ENCODE measurements around the gene SINHCAF.

The SINHCAF gene

GRCh38 chr12:31346267-31346666, 20.3 kb upstream of the SINHCAF start:
- H3K27ac ChIP-seq (replicated peaks): no peak overlapping the region
- H3K4me3 ChIP-seq (replicated peaks; ENCODE audit: insufficient read depth, low read length): no peak overlapping the region
- no peak for TF ChIP-seq CTCF (IDR thresholded peaks at IDR 0.05; ENCODE audit: insufficient read depth, low read length)
- TF ChIP-seq REST (IDR thresholded peaks at IDR 0.05; ENCODE audit: insufficient replicate concordance, low read depth): no peak
- TF ChIP-seq GABPA (IDR thresholded peaks at IDR 0.05; ENCODE audit: low read depth): no peak
- no peak for TF ChIP-seq SPI1 (IDR thresholded peaks at IDR 0.05; ENCODE audit: borderline replicate concordance, low read depth)
- TF ChIP-seq POLR2AphosphoS5 (IDR thresholded peaks at IDR 0.05; ENCODE audit: low read depth): no peak
- H3K27me3 ChIP-seq (ENCODE audit: insufficient read depth, poor library complexity, severe bottlenecking): no peaks in the 10 kb centered on the region
- no peak for DNase-seq (ENCODE audit: low read depth in 1 of 2, low spot score in 1 of 2)

GRCh38 chr12:31343139-31343538, 17.2 kb upstream of the SINHCAF start:
- no peaks in the 10 kb centered on the region for H3K27me3 ChIP-seq (ENCODE audit: insufficient read depth, poor library complexity, severe bottlenecking)
- TF ChIP-seq POLR2AphosphoS5 (IDR thresholded peaks at IDR 0.05; ENCODE audit: low read depth) (no peak), CTCF (IDR thresholded peaks at IDR 0.05; ENCODE audit: insufficient read depth, low read length) (no peak), SPI1 (IDR thresholded peaks at IDR 0.05; ENCODE audit: borderline replicate concordance, low read depth) (no peak), REST (IDR thresholded peaks at IDR 0.05; ENCODE audit: insufficient replicate concordance, low read depth) (no peak), GABPA (IDR thresholded peaks at IDR 0.05; ENCODE audit: low read depth) (no peak)
- DNase-seq (ENCODE audit: low read depth in 1 of 2, low spot score in 1 of 2): no peak
- no peak overlapping the region for H3K4me3 ChIP-seq (replicated peaks; ENCODE audit: insufficient read depth, low read length)
- no peak overlapping the region for H3K27ac ChIP-seq (replicated peaks)

GRCh38 chr12:31342286-31342685, 16.3 kb upstream of the SINHCAF start:
- H3K27me3 ChIP-seq (ENCODE audit: insufficient read depth, poor library complexity, severe bottlenecking): no peaks in the 10 kb centered on the region
- no peak overlapping the region for H3K27ac ChIP-seq (replicated peaks)
- TF ChIP-seq POLR2AphosphoS5 (IDR thresholded peaks at IDR 0.05; ENCODE audit: low read depth): no peak
- no peak for TF ChIP-seq CTCF (IDR thresholded peaks at IDR 0.05; ENCODE audit: insufficient read depth, low read length)
- no peak for TF ChIP-seq SPI1 (IDR thresholded peaks at IDR 0.05; ENCODE audit: borderline replicate concordance, low read depth)
- TF ChIP-seq GABPA (IDR thresholded peaks at IDR 0.05; ENCODE audit: low read depth): no peak
- no peak for TF ChIP-seq REST (IDR thresholded peaks at IDR 0.05; ENCODE audit: insufficient replicate concordance, low read depth)
- no peak for DNase-seq (ENCODE audit: low read depth in 1 of 2, low spot score in 1 of 2)
- no peak overlapping the region for H3K4me3 ChIP-seq (replicated peaks; ENCODE audit: insufficient read depth, low read length)
